Measurements from ENCODE around the gene HCAR1. TPM values are rescaled to one million over a fixed set of nuclear protein-coding genes. Genes with fewer than 3 reads are reported as not detected.

HCAR1 gene
- total RNA-seq, 1 experiment from 2014 or later = 0.04 TPM

DNA sequence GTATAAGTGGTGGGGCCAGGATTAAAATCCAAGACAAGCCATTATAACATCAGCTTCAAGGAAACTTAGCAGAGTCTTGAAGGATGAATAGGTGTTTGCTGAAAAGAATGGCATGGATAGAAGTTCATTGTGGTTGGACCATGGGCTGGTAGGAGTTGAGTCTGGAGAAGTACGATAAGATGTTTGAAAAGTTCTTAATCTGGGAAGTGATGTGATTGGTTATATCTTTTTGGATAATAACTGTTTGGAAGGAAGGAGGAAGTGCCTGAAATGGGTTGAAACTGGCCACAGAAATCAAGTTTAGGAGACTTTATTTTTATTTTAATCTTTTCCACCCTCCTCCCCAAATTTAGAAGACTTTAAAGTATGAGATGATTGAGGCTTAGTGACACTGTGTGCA lies 26.9 kb upstream of the HCAR1 start:
- no peak overlapping the region for H3K27ac Mint-ChIP-seq
- ChIA-PET CTCF (no interaction called here), POLR2A (no interaction called here)
- TF ChIP-seq FOXJ3 (CRISPR knock-in tag; IDR thresholded peaks at IDR 0.05; ENCODE audit: borderline replicate concordance) (no peak), JUN (CRISPR knock-in tag; IDR thresholded peaks at IDR 0.05) (no peak), FOXP1 (CRISPR knock-in tag; IDR thresholded peaks at IDR 0.05; ENCODE audit: borderline replicate concordance) (no peak), TP53 (CRISPR knock-in tag; IDR thresholded peaks at IDR 0.05) (no peak), MXD4 (CRISPR knock-in tag; IDR thresholded peaks at IDR 0.05; ENCODE audit: borderline replicate concordance) (no peak), JAZF1 (CRISPR knock-in tag; IDR thresholded peaks at IDR 0.05) (no peak), ZNF423 (CRISPR knock-in tag; IDR thresholded peaks at IDR 0.05) (no peak), GABPB1 (CRISPR knock-in tag; IDR thresholded peaks at IDR 0.05) (no peak), TCF7 (CRISPR knock-in tag; IDR thresholded peaks at IDR 0.05; ENCODE audit: low read depth) (no peak), NR1H2 (CRISPR knock-in tag; IDR thresholded peaks at IDR 0.05) (no peak), CREM (CRISPR knock-in tag; IDR thresholded peaks at IDR 0.05) (no peak), ESRRA (CRISPR knock-in tag; IDR thresholded peaks at IDR 0.05; ENCODE audit: borderline replicate concordance) (no peak), IRF2 (CRISPR knock-in tag; IDR thresholded peaks at IDR 0.05; ENCODE audit: borderline replicate concordance, low read depth) (no peak), ZNF219 (CRISPR knock-in tag; IDR thresholded peaks at IDR 0.05; ENCODE audit: borderline replicate concordance) (no peak), RORB (CRISPR knock-in tag; IDR thresholded peaks at IDR 0.05) (no peak)
- TF ChIP-seq, protein P1, sequence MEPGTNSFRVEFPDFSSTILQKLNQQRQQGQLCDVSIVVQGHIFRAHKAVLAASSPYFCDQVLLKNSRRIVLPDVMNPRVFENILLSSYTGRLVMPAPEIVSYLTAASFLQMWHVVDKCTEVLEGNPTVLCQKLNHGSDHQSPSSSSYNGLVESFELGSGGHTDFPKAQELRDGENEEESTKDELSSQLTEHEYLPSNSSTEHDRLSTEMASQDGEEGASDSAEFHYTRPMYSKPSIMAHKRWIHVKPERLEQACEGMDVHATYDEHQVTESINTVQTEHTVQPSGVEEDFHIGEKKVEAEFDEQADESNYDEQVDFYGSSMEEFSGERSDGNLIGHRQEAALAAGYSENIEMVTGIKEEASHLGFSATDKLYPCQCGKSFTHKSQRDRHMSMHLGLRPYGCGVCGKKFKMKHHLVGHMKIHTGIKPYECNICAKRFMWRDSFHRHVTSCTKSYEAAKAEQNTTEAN (CRISPR knock-in tag; IDR thresholded peaks at IDR 0.05) = no peak
- TF ChIP-seq, protein P2, sequence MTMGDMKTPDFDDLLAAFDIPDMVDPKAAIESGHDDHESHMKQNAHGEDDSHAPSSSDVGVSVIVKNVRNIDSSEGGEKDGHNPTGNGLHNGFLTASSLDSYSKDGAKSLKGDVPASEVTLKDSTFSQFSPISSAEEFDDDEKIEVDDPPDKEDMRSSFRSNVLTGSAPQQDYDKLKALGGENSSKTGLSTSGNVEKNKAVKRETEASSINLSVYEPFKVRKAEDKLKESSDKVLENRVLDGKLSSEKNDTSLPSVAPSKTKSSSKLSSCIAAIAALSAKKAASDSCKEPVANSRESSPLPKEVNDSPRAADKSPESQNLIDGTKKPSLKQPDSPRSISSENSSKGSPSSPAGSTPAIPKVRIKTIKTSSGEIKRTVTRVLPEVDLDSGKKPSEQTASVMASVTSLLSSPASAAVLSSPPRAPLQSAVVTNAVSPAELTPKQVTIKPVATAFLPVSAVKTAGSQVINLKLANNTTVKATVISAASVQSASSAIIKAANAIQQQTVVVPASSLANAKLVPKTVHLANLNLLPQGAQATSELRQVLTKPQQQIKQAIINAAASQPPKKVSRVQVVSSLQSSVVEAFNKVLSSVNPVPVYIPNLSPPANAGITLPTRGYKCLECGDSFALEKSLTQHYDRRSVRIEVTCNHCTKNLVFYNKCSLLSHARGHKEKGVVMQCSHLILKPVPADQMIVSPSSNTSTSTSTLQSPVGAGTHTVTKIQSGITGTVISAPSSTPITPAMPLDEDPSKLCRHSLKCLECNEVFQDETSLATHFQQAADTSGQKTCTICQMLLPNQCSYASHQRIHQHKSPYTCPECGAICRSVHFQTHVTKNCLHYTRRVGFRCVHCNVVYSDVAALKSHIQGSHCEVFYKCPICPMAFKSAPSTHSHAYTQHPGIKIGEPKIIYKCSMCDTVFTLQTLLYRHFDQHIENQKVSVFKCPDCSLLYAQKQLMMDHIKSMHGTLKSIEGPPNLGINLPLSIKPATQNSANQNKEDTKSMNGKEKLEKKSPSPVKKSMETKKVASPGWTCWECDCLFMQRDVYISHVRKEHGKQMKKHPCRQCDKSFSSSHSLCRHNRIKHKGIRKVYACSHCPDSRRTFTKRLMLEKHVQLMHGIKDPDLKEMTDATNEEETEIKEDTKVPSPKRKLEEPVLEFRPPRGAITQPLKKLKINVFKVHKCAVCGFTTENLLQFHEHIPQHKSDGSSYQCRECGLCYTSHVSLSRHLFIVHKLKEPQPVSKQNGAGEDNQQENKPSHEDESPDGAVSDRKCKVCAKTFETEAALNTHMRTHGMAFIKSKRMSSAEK (CRISPR knock-in tag; IDR thresholded peaks at IDR 0.05; ENCODE audit: borderline replicate concordance) = no peak
- TF ChIP-seq, protein P3, sequence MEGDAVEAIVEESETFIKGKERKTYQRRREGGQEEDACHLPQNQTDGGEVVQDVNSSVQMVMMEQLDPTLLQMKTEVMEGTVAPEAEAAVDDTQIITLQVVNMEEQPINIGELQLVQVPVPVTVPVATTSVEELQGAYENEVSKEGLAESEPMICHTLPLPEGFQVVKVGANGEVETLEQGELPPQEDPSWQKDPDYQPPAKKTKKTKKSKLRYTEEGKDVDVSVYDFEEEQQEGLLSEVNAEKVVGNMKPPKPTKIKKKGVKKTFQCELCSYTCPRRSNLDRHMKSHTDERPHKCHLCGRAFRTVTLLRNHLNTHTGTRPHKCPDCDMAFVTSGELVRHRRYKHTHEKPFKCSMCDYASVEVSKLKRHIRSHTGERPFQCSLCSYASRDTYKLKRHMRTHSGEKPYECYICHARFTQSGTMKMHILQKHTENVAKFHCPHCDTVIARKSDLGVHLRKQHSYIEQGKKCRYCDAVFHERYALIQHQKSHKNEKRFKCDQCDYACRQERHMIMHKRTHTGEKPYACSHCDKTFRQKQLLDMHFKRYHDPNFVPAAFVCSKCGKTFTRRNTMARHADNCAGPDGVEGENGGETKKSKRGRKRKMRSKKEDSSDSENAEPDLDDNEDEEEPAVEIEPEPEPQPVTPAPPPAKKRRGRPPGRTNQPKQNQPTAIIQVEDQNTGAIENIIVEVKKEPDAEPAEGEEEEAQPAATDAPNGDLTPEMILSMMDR (IDR thresholded peaks at IDR 0.05) = no peak
- TF ChIP-seq, protein P4, sequence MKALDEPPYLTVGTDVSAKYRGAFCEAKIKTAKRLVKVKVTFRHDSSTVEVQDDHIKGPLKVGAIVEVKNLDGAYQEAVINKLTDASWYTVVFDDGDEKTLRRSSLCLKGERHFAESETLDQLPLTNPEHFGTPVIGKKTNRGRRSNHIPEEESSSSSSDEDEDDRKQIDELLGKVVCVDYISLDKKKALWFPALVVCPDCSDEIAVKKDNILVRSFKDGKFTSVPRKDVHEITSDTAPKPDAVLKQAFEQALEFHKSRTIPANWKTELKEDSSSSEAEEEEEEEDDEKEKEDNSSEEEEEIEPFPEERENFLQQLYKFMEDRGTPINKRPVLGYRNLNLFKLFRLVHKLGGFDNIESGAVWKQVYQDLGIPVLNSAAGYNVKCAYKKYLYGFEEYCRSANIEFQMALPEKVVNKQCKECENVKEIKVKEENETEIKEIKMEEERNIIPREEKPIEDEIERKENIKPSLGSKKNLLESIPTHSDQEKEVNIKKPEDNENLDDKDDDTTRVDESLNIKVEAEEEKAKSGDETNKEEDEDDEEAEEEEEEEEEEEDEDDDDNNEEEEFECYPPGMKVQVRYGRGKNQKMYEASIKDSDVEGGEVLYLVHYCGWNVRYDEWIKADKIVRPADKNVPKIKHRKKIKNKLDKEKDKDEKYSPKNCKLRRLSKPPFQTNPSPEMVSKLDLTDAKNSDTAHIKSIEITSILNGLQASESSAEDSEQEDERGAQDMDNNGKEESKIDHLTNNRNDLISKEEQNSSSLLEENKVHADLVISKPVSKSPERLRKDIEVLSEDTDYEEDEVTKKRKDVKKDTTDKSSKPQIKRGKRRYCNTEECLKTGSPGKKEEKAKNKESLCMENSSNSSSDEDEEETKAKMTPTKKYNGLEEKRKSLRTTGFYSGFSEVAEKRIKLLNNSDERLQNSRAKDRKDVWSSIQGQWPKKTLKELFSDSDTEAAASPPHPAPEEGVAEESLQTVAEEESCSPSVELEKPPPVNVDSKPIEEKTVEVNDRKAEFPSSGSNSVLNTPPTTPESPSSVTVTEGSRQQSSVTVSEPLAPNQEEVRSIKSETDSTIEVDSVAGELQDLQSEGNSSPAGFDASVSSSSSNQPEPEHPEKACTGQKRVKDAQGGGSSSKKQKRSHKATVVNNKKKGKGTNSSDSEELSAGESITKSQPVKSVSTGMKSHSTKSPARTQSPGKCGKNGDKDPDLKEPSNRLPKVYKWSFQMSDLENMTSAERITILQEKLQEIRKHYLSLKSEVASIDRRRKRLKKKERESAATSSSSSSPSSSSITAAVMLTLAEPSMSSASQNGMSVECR (CRISPR knock-in tag; IDR thresholded peaks at IDR 0.05; ENCODE audit: borderline replicate concordance) = no peak
- TF ChIP-seq, protein P5, sequence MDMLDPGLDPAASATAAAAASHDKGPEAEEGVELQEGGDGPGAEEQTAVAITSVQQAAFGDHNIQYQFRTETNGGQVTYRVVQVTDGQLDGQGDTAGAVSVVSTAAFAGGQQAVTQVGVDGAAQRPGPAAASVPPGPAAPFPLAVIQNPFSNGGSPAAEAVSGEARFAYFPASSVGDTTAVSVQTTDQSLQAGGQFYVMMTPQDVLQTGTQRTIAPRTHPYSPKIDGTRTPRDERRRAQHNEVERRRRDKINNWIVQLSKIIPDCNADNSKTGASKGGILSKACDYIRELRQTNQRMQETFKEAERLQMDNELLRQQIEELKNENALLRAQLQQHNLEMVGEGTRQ (CRISPR knock-in tag; IDR thresholded peaks at IDR 0.05) = no peak
- H3K36me3 Mint-ChIP-seq = peaks cover 67% of the 10 kb centered on the region
- DNase-seq (ENCODE audit: low spot score) = no peak
- no peak overlapping the region for H3K4me3 Mint-ChIP-seq
- ATAC-seq = no peak
- no peaks in the 10 kb centered on the region for H3K27me3 Mint-ChIP-seq (ENCODE audit: low read depth)
- H3K4me1 Mint-ChIP-seq = peaks cover 10% of the 10 kb centered on the region
- no peaks in the 10 kb centered on the region for H3K9me3 Mint-ChIP-seq
